GM13977 (cell line): ENCODE results near the gene PSME4.
A peak's percentile ranks its signal among the peaks of the same experiment; 100 is the strongest.
"Not testable (repeated sequence)": the region's sequence is repeated elsewhere in the genome, so short reads cannot be mapped to it uniquely, and the experiment has no call there.

Experiments
- DNase-seq: peaks from one replicate; pipeline ENCODE4 v3.0.0; 2012; ENCODE audit warnings: low spot score
- CTCF ChIP-seq: IDR thresholded peaks from 2 replicates; pipeline ENCODE4 v1.5.1; 2012; ENCODE audit warnings: mild to moderate bottlenecking, control low read depth; ENCODE audit not compliant: insufficient read depth; ENCODE audit errors: extremely low read depth, missing control alignments
- in situ Hi-C: fragments of 300-500 bp; cut with MboI; formaldehyde crosslinking; loops from one replicate; pipeline ENCODE4 v1.12.0; 2022; ENCODE audit warnings: low sequenced_read_pairs, low pct_unique_long_range_greater_than_20kb, mixed read lengths, inconsistent platforms; ENCODE audit not compliant: unreplicated experiment

The PSME4 gene

GRCh38 chr2:53829273-53829979 is 141.4 kb downstream of the PSME4 start:
- TF ChIP-seq CTCF: no peak
- DNase-seq: no peak
- in situ Hi-C loops: no loop called here

- no peak for DNase-seq
- TF ChIP-seq CTCF: no peak
- in situ Hi-C loops: no loop called here
These were observed 142.5 kb downstream of the PSME4 start for GRCh38 chr2:53828331-53828730.

GRCh38 chr2:53827398-53828175 is 143.2 kb downstream of the PSME4 start:
- no peak for DNase-seq
- no peak for TF ChIP-seq CTCF
- in situ Hi-C loops: no loop called here

GRCh38 chr2:53826587-53827397 is 144.0 kb downstream of the PSME4 start:
- in situ Hi-C loops: no loop called here
- DNase-seq: no peak
- TF ChIP-seq CTCF: no peak

- no peak for TF ChIP-seq CTCF
- no peak for DNase-seq
- in situ Hi-C loops: no loop called here
These were observed 144.8 kb downstream of the PSME4 start for GRCh38 chr2:53826030-53826410.

GRCh38 chr2:53823639-53824038 is 147.2 kb downstream of the PSME4 start:
- in situ Hi-C loops, DNase-seq: not testable (repeated sequence)
- TF ChIP-seq CTCF: peak; percentile 44
